ENCODE data around the gene C1orf115. TPM values are rescaled to one million over a fixed set of nuclear protein-coding genes. Genes with fewer than 3 reads are reported as not detected.

Gene C1orf115
- total and polyA plus RNA-seq, 9 of the 15 experiments (the other 6 are each of a cell fraction or from before 2014, with no cell fraction given) = not detected

- TF ChIP-seq AFF4 (CRISPR knock-in tag; IDR thresholded peaks at IDR 0.05) = no peak
- no peak for TF ChIP-seq U2AF1 (optimal IDR thresholded peaks at IDR 0.05; ENCODE audit: low read depth, low read length)
- TF ChIP-seq CTCF (IDR thresholded peaks at IDR 0.05 in 2 of 3, conservative IDR thresholded peaks at IDR 0.05 in 1 of 3; ENCODE audit: insufficient read depth in 2 of 3, low read depth in 1 of 3, low read length in 3 of 3) = peak; percentile 71 to 78 (median 73)
- no peak for TF ChIP-seq SMAD3 (CRISPR knock-in tag; conservative IDR thresholded peaks at IDR 0.05)
- no peak for TF ChIP-seq HNRNPLL (IDR thresholded peaks at IDR 0.05; ENCODE audit: low read depth, low read length, poor library complexity, severe bottlenecking)
- TF ChIP-seq RAD21 (CRISPR knock-in tag; conservative IDR thresholded peaks at IDR 0.05 in 1 of 2, IDR thresholded peaks at IDR 0.05 in 1 of 2) = peak; percentile 61 to 69
- no peak for TF ChIP-seq SMARCA5 (IDR thresholded peaks at IDR 0.05)
- TF ChIP-seq MAFF (IDR thresholded peaks at IDR 0.05; ENCODE audit: low read length) = no peak
These were observed 10.0 kb upstream of the C1orf115 start (continued) for GRCh38 chr1:220680085-220680687.
